Testis (tissue), 3 donors: ENCODE results near the gene DPPA2. TPM values are rescaled to one million over a fixed set of nuclear protein-coding genes. Genes with fewer than 3 reads are reported as not detected.
A peak's percentile ranks its signal among the peaks of the same experiment; 100 is the strongest.

Experiments
- DNase-seq: peaks from one replicate; pipeline ENCODE4 v3.0.0-alpha.2; 2019
- H3K27ac ChIP-seq, 2 donors: fragments of 200-600 bp; sonication (generic); one replicate each; pipeline ENCODE4 v1.5.1; 2019
- H3K27me3 ChIP-seq: fragments of 200-600 bp; sonication (generic); one replicate; pipeline ENCODE4 v1.5.1; 2019
- H3K36me3 ChIP-seq: fragments of 200-600 bp; sonication (generic); one replicate; pipeline ENCODE4 v1.5.1; 2017; ENCODE audit warnings: low read depth; ENCODE audit errors: missing control alignments
- H3K4me1 ChIP-seq: fragments of 200-600 bp; sonication (generic); one replicate; pipeline ENCODE4 v1.5.1; 2019
- H3K4me3 ChIP-seq, 2 donors: fragments of 200-600 bp; sonication (generic); one replicate each; pipeline ENCODE4 v1.5.1; 2017 to 2019
- H3K9me3 ChIP-seq: fragments of 200-600 bp; sonication (generic); one replicate; pipeline ENCODE4 v1.5.1; 2017
- POLR2A ChIP-seq: fragments of 450-650 bp; IDR thresholded peaks from one replicate; pipeline ENCODE4 v1.6.1; 2017; ENCODE audit warnings: antibody characterized with exemption, mild to moderate bottlenecking, moderate library complexity
- WGBS, 2 donors: methylation state at CpG; one replicate each; pipeline ENCODE4 v1.1.5; 2018; 5-methylcytosine and 5-hydroxymethylcytosine counted together
- intact Hi-C: fragments of 100-400 bp; cut with DNase I; formaldehyde crosslinking; loops from one replicate; pipeline ENCODE4 v1.15.1; 2023; ENCODE audit warnings: low total_unique reads
- polyA plus RNA-seq: library from polyadenylated mRNA; stranded (reverse); fragments of 350-450 nt; fragmentation: Illumina TruSeq; extraction: RNeasy Lipid Tissue Mini Kit (QIAGEN cat#74804); gene quantifications from one replicate; pipeline ENCODE4 v1.2.3, GENCODE V29; 2014; ENCODE audit warnings: low read depth, low replicate concordance; ENCODE audit not compliant: insufficient read depth
- total RNA-seq, 2 donors: library from RNA; depleted of rRNA; stranded (reverse); fragments of >200 nt; gene quantifications; one replicate each; pipeline ENCODE4 v1.2.3, GENCODE V29; 2016
- TF ChIP-seq, protein P1 (sequence below), 3 experiments: fragments of 450-650 bp in 2 of 3; fragments of 200-600 bp in 1 of 3; sonication (generic) in 1 of 3; IDR thresholded peaks; one replicate each; pipeline ENCODE4 v1.5.1; 2016 to 2019; ENCODE audit warnings: antibody characterized with exemption in 3 of 3, mild to moderate bottlenecking in 2 of 3, moderate library complexity in 1 of 3

The DPPA2 gene
- total and polyA plus RNA-seq, 3 donors from 2014 or later: 4.9 to 10.2 (median 6.6) TPM

DNA sequence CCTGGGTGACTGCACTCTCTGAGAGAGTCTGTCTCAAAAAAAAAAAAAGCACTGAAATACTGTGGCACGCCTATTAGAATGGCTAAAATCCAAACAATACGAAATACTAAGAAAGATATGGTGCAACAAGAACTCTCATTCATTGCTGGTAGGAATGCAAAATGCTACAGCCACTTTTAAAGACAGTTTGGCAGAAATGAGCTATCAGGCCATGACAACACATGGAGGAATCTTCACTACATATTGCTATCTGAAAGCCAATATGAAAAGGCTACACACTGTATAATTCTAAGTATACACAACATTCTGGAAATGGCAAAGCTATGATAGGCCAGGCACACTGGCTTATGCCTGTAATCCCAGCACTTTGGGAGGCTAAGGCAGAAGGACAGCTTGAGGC, 18.8 kb downstream of the DPPA2 start:
- H3K4me3 ChIP-seq: no peak overlapping the region
- no peak overlapping the region for H3K27ac ChIP-seq
- H3K4me1 ChIP-seq: no peaks in the 10 kb centered on the region
- 80 to 88% methylated on average over 2 of the region's 2 CpGs for WGBS, 2 donors
- no peaks in the 10 kb centered on the region for H3K27me3 ChIP-seq
- TF ChIP-seq, protein P1, sequence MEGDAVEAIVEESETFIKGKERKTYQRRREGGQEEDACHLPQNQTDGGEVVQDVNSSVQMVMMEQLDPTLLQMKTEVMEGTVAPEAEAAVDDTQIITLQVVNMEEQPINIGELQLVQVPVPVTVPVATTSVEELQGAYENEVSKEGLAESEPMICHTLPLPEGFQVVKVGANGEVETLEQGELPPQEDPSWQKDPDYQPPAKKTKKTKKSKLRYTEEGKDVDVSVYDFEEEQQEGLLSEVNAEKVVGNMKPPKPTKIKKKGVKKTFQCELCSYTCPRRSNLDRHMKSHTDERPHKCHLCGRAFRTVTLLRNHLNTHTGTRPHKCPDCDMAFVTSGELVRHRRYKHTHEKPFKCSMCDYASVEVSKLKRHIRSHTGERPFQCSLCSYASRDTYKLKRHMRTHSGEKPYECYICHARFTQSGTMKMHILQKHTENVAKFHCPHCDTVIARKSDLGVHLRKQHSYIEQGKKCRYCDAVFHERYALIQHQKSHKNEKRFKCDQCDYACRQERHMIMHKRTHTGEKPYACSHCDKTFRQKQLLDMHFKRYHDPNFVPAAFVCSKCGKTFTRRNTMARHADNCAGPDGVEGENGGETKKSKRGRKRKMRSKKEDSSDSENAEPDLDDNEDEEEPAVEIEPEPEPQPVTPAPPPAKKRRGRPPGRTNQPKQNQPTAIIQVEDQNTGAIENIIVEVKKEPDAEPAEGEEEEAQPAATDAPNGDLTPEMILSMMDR (IDR thresholded peaks at IDR 0.05): no peak
- TF ChIP-seq POLR2A: no peak
- DNase-seq: no peak
- no peaks in the 10 kb centered on the region for H3K36me3 ChIP-seq
- no peaks in the 10 kb centered on the region for H3K9me3 ChIP-seq
- intact Hi-C loops: no loop called here

DNA sequence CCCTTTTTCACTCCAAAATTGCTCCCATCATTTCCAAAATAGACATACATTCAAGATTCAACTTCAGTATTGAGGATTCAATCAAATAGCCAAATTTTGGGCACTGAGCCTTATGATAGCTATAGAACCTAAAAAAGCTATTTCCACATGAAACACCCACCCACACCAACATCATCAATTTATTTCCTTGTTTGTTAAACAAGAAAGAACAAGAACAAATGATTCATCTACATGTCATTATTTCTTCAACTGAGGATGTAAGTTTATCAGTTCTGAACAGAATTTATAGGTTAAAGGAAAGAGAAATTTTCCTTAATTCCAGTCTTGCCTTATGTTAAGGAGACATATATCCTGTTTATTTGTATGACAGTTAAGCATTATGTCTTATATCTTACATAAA, 32.2 kb downstream of the DPPA2 start:
- intact Hi-C loops: no loop called here
- Histone ChIP-seq H3K4me1 (no peaks in the 10 kb centered on the region), H3K27ac (no peak overlapping the region), H3K36me3 (no peaks in the 10 kb centered on the region), H3K4me3 (no peak overlapping the region), H3K27me3 (no peaks in the 10 kb centered on the region), H3K9me3 (no peaks in the 10 kb centered on the region)
- TF ChIP-seq, protein P1 (IDR thresholded peaks at IDR 0.05): no peak
- no peak for TF ChIP-seq POLR2A
- no peak for DNase-seq

DNA sequence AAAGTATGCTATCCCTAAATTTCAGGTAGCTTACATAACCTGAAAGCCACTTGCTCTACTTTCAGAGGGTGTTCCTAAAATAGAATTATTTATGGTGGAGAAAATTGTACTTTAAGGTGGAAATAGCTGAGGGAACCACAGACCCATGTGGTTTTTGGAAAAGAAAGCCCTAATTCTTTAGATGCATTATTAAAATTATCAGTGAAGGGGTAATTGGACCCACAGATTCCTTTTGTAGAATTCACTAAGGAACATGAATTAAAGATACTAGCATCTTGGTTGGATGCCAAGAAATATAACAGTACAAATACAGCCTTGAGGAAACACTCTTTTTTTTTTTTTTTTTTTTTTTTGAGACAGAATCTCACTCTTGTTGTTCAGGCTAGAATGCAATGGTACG, 37.8 kb downstream of the DPPA2 start:
- TF ChIP-seq, protein P1 (IDR thresholded peaks at IDR 0.05): no peak
- no peak for TF ChIP-seq POLR2A
- Histone ChIP-seq H3K36me3 (no peaks in the 10 kb centered on the region), H3K9me3 (no peaks in the 10 kb centered on the region), H3K27ac (no peak overlapping the region), H3K4me1 (no peaks in the 10 kb centered on the region), H3K4me3 (no peak overlapping the region), H3K27me3 (no peaks in the 10 kb centered on the region)
- WGBS, 2 donors: 62 to 64% methylated on average over 1 of the region's 1 CpG
- no peak for DNase-seq
- intact Hi-C loops: no loop called here

DNA sequence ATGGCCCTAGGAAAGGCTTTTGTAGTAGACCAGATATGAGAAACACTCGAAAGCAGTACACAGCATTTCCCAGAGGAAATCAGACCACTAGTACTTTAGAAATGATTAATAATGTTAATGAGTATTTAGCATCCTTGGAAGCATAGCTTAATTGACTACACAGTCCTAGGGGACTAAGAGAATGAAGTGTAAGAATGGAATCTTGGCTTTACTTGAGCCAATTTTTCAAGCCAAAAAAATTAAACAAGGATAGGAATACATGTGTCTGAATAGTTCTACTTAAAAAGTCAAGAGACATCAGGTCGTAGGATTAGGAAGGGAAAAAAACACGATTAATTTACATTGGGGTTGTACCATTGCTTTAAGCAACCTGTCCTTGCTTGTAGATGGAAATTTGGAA, 38.2 kb downstream of the DPPA2 start:
- intact Hi-C loops: no loop called here
- no peaks in the 10 kb centered on the region for H3K36me3 ChIP-seq
- no peak for DNase-seq
- WGBS, 2 donors: 45 to 54% methylated on average over 3 of the region's 3 CpGs
- no peak overlapping the region for H3K4me3 ChIP-seq
- no peaks in the 10 kb centered on the region for H3K9me3 ChIP-seq
- TF ChIP-seq, protein P1 (IDR thresholded peaks at IDR 0.05): no peak
- TF ChIP-seq POLR2A: no peak
- H3K27me3 ChIP-seq: no peaks in the 10 kb centered on the region
- H3K27ac ChIP-seq: no peak overlapping the region
- H3K4me1 ChIP-seq: no peaks in the 10 kb centered on the region

DNA sequence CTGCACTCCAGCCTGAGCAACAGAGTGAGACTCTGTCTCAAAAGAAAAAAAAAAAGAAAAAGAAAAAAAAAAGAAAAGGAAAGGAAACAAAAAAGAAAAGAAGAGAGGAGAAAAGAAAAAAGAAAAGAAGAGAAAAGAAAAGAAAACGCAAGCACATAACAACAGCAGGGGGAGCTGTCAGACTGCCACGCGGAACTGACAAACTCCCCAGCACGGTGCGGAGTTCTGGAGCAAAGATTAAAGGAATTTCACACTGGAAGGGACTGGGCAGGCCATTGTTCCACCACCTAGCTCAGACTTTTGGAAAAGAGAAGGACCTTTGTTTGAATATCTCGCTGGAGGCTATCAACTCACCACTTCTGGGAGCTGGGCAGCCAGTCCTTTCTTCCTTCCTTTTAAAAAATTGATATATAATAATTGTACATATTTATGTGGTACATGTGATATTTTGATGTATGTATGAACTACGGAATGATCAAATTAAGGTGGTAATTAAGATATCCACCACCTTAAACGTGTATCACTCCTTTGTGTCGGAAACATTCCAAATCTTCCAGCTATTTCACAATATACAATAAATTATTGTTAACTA, 40.5 kb downstream of the DPPA2 start:
- 30 to 41% methylated on average over 9 of the region's 9 CpGs for WGBS, 2 donors
- Histone ChIP-seq H3K27ac (no peak overlapping the region), H3K4me1 (no peaks in the 10 kb centered on the region), H3K9me3 (no peaks in the 10 kb centered on the region), H3K36me3 (no peaks in the 10 kb centered on the region), H3K27me3 (no peaks in the 10 kb centered on the region), H3K4me3 (no peak overlapping the region)
- peak; percentile 77 for DNase-seq
- intact Hi-C loops: no loop called here
- no peak for TF ChIP-seq POLR2A
- TF ChIP-seq, protein P1 (IDR thresholded peaks at IDR 0.05): peak in 2 of 3 experiments; percentile 31 to 66
